ENCODE measurements around the gene SREBF2.

SREBF2 gene

GRCh38 chr22:41927813-41928212 is 94.9 kb downstream of the SREBF2 start:
- Mint-ChIP-seq H3K4me1 (peaks cover 49% of the 10 kb centered on the region), H3K36me3 (peaks cover 14% of the 10 kb centered on the region), H3K27me3 (no peaks in the 10 kb centered on the region), H3K4me3 (peak overlapping the region; percentile 71), H3K9me3 (no peaks in the 10 kb centered on the region), H3K27ac (peak overlapping the region; percentile 98)
- DNase-seq (ENCODE audit: low spot score in 2 of 2) (no peak), ATAC-seq (ENCODE audit: low read depth) (no peak)

- no peaks in the 10 kb centered on the region for H3K27me3 Mint-ChIP-seq
- ATAC-seq (ENCODE audit: low read depth) = no peak
- no peaks in the 10 kb centered on the region for H3K9me3 Mint-ChIP-seq
- peaks cover 8% of the 10 kb centered on the region for H3K36me3 Mint-ChIP-seq
- peak overlapping the region; percentile 72 for H3K4me3 Mint-ChIP-seq
- peaks cover 49% of the 10 kb centered on the region for H3K4me1 Mint-ChIP-seq
- peak in 1 of 2 donors; percentile 38 for DNase-seq (ENCODE audit: low spot score in 2 of 2)
- H3K27ac Mint-ChIP-seq = peak overlapping the region; percentile 98
These were observed 95.9 kb downstream of the SREBF2 start for GRCh38 chr22:41928593-41929417.

GRCh38 chr22:41929418-41929810 is 96.5 kb downstream of the SREBF2 start:
- DNase-seq (ENCODE audit: low spot score in 2 of 2) (no peak), ATAC-seq (ENCODE audit: low read depth) (no peak)
- Mint-ChIP-seq H3K4me3 (peak overlapping the region; percentile 72), H3K27ac (peak overlapping the region; percentile 98), H3K27me3 (no peaks in the 10 kb centered on the region), H3K4me1 (peaks cover 53% of the 10 kb centered on the region), H3K36me3 (peaks cover 8% of the 10 kb centered on the region), H3K9me3 (no peaks in the 10 kb centered on the region)

GRCh38 chr22:41931701-41932269 is 98.9 kb downstream of the SREBF2 start:
- H3K9me3 Mint-ChIP-seq = no peaks in the 10 kb centered on the region
- H3K4me3 Mint-ChIP-seq = peak overlapping the region; percentile 46
- H3K27me3 Mint-ChIP-seq = no peaks in the 10 kb centered on the region
- H3K4me1 Mint-ChIP-seq = peaks cover 67% of the 10 kb centered on the region
- no peaks in the 10 kb centered on the region for H3K36me3 Mint-ChIP-seq
- DNase-seq (ENCODE audit: low spot score in 2 of 2) (peak; percentile 65 to 71), ATAC-seq (ENCODE audit: low read depth) (peak; percentile 18)
- peak overlapping the region; percentile 100 for H3K27ac Mint-ChIP-seq

GRCh38 chr22:41932353-41932752 is 99.4 kb downstream of the SREBF2 start:
- Mint-ChIP-seq H3K27ac (peak overlapping the region; percentile 100), H3K36me3 (no peaks in the 10 kb centered on the region), H3K4me1 (peaks cover 69% of the 10 kb centered on the region), H3K27me3 (no peaks in the 10 kb centered on the region), H3K9me3 (no peaks in the 10 kb centered on the region), H3K4me3 (no peak overlapping the region)
- ATAC-seq (ENCODE audit: low read depth) (no peak), DNase-seq (ENCODE audit: low spot score in 2 of 2) (no peak)

GRCh38 chr22:41933411-41934177 is 100.7 kb downstream of the SREBF2 start:
- H3K9me3 Mint-ChIP-seq = no peaks in the 10 kb centered on the region
- ATAC-seq (ENCODE audit: low read depth) = peak; percentile 1
- H3K4me3 Mint-ChIP-seq = peak overlapping the region; percentile 37

GRCh38 chr22:41934284-41935014 is 101.5 kb downstream of the SREBF2 start:
- ATAC-seq (ENCODE audit: low read depth) (no peak), DNase-seq (ENCODE audit: low spot score in 2 of 2) (peak in 1 of 2 donors; percentile 23)
- Mint-ChIP-seq H3K27ac (peak overlapping the region; percentile 100), H3K36me3 (no peaks in the 10 kb centered on the region), H3K27me3 (no peaks in the 10 kb centered on the region), H3K4me1 (peaks cover 65% of the 10 kb centered on the region), H3K4me3 (peak overlapping the region; percentile 3), H3K9me3 (no peaks in the 10 kb centered on the region)

More at GRCh38 chr22:41933411-41934177, 100.7 kb downstream of the SREBF2 start:
- Mint-ChIP-seq H3K36me3 (no peaks in the 10 kb centered on the region), H3K27ac (peak overlapping the region; percentile 100), H3K4me1 (peaks cover 64% of the 10 kb centered on the region), H3K27me3 (no peaks in the 10 kb centered on the region)
- DNase-seq (ENCODE audit: low spot score in 2 of 2) = peak; percentile 31 to 44

- H3K4me3 Mint-ChIP-seq = peak overlapping the region; percentile 3
- peaks cover 67% of the 10 kb centered on the region for H3K4me1 Mint-ChIP-seq
- H3K27me3 Mint-ChIP-seq = no peaks in the 10 kb centered on the region
- H3K27ac Mint-ChIP-seq = peak overlapping the region; percentile 100
- no peaks in the 10 kb centered on the region for H3K36me3 Mint-ChIP-seq
- ATAC-seq (ENCODE audit: low read depth) (no peak), DNase-seq (ENCODE audit: low spot score in 2 of 2) (peak in 1 of 2 donors; percentile 47)
- H3K9me3 Mint-ChIP-seq = no peaks in the 10 kb centered on the region
These were observed 102.1 kb downstream of the SREBF2 start for GRCh38 chr22:41935015-41935351.

- peak in 1 of 2 donors; percentile 32 for DNase-seq (ENCODE audit: low spot score in 2 of 2)
- peak overlapping the region; percentile 57 for H3K4me3 Mint-ChIP-seq
- ATAC-seq (ENCODE audit: low read depth) = no peak
- H3K4me1 Mint-ChIP-seq = peaks cover 67% of the 10 kb centered on the region
- no peaks in the 10 kb centered on the region for H3K27me3 Mint-ChIP-seq
- H3K36me3 Mint-ChIP-seq = no peaks in the 10 kb centered on the region
- H3K27ac Mint-ChIP-seq = peak overlapping the region; percentile 100
- H3K9me3 Mint-ChIP-seq = no peaks in the 10 kb centered on the region
These were observed 102.6 kb downstream of the SREBF2 start for GRCh38 chr22:41935509-41935908.

GRCh38 chr22:41936894-41937169 is 103.9 kb downstream of the SREBF2 start:
- Mint-ChIP-seq H3K4me1 (peaks cover 72% of the 10 kb centered on the region), H3K36me3 (no peaks in the 10 kb centered on the region), H3K4me3 (peak overlapping the region; percentile 50), H3K9me3 (no peaks in the 10 kb centered on the region), H3K27me3 (no peaks in the 10 kb centered on the region), H3K27ac (peak overlapping the region; percentile 100)
- DNase-seq (ENCODE audit: low spot score in 2 of 2) (no peak), ATAC-seq (ENCODE audit: low read depth) (no peak)

GRCh38 chr22:41939981-41940831 is 107.3 kb downstream of the SREBF2 start:
- DNase-seq (ENCODE audit: low spot score in 2 of 2) = peak; percentile 84 to 96

GRCh38 chr22:41940832-41941765 is 108.2 kb downstream of the SREBF2 start:
- peak overlapping the region; percentile 63 for H3K4me3 Mint-ChIP-seq
- peaks cover 44% of the 10 kb centered on the region for H3K4me1 Mint-ChIP-seq
- DNase-seq (ENCODE audit: low spot score in 2 of 2) (peak; percentile 90 to 92), ATAC-seq (ENCODE audit: low read depth) (peak; percentile 25)
- H3K9me3 Mint-ChIP-seq = no peaks in the 10 kb centered on the region
- no peaks in the 10 kb centered on the region for H3K36me3 Mint-ChIP-seq
- H3K27ac Mint-ChIP-seq = peak overlapping the region; percentile 100
- no peaks in the 10 kb centered on the region for H3K27me3 Mint-ChIP-seq

More at GRCh38 chr22:41939981-41940831, 107.3 kb downstream of the SREBF2 start:
- Mint-ChIP-seq H3K4me3 (peak overlapping the region; percentile 85), H3K36me3 (no peaks in the 10 kb centered on the region), H3K27ac (peak overlapping the region; percentile 100), H3K4me1 (peaks cover 46% of the 10 kb centered on the region), H3K27me3 (no peaks in the 10 kb centered on the region), H3K9me3 (no peaks in the 10 kb centered on the region)
- peak; percentile 56 for ATAC-seq (ENCODE audit: low read depth)

Measured in memory B cell (primary cell).